Measurements from ENCODE around the gene ZNF469.
"Not testable (repeated sequence)": the region's sequence is repeated elsewhere in the genome, so short reads cannot be mapped to it uniquely, and the experiment has no call there.

The ZNF469 gene

DNA sequence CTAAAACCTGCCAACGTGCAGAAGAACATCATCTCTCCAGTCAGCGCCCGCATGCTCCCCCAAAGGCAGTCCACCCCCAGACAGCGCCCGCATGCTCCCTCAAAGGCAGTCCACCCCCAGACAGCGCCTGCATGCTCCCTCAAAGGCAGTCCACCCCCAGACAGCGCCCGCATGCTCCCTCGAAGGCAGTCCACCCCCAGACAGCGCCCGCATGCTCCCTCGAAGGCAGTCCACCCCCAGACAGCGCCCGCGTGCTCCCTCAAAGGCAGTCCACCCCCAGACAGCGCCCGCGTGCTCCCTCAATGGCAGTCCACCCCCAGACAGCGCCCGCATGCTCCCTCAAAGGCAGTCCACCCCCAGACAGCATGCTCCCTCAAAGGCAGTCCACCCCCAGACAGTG lies 22.4 kb upstream of the ZNF469 start:
- DNase-seq (ENCODE audit: low read depth) = not testable (repeated sequence)

DNA sequence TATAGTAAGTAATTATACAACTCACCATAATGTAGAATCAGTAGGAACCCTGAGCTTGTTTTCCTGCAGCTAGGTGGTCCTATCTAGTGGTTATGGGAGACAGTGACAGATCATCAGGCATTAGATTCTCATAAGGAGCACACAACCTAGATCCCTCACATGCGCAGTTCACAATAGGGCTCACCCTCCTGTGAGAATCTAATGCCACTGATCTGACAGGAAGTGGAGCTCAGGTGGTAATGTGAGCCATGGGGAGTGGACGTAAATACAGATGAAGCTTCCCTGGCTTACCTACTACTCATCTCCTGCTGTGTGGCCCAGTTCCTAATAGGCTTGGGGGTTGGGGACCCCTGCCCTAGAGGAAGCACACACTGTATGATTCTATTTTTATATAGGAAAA lies 21.8 kb upstream of the ZNF469 start:
- no peak for DNase-seq (ENCODE audit: low read depth)

DNA sequence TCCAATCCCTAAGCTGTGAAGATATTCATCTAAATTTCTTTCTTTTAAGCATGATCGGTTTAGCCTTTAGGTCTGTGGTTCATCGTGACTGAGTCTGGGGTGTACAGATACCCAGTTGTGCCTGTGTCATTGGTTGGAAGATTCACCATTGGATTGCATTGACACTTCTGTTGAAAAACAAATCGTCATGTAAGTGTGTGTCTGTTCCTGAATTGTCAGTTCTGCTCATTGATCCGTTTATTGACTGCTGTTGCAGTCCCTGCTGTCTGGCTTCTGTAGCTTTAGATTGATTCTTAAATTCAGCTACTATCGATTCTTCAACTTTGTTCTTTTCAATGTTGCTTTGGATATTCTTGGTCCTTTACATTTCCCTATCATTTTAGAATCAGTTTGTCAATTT lies 21.0 kb upstream of the ZNF469 start:
- DNase-seq (ENCODE audit: low read depth) = no peak

DNA sequence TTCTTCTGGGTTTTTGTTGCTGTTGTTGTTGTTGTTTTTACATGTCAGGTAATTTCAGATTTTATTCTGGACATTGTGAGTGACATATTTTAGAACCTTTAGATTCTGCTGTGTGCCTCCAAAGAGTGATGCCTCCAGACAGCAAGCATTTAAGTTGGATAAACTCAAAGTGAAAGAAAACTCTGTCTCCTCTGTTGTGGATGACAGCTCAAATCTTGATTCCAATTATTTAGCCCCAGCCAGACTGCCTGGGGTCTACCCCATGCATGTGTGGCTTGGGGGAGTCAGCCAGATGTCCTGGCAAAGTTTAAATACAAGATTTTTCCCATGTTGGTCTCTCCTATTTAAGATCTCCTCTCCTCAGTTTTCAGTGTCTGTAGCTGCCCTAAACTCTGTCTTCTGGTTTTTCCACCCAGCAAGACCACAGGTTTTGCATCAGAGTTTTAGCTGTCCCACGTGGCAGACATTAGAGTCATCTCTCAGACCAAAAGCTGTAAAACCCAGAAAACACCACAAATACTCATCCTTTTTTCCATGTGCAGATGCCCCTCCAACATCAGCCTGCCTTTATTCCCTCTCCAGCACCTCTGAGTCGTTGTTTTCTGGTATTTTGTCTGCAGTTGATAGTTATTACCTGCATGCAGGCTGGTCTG lies 19.4 kb upstream of the ZNF469 start:
- no peak for DNase-seq (ENCODE audit: low read depth)

DNA sequence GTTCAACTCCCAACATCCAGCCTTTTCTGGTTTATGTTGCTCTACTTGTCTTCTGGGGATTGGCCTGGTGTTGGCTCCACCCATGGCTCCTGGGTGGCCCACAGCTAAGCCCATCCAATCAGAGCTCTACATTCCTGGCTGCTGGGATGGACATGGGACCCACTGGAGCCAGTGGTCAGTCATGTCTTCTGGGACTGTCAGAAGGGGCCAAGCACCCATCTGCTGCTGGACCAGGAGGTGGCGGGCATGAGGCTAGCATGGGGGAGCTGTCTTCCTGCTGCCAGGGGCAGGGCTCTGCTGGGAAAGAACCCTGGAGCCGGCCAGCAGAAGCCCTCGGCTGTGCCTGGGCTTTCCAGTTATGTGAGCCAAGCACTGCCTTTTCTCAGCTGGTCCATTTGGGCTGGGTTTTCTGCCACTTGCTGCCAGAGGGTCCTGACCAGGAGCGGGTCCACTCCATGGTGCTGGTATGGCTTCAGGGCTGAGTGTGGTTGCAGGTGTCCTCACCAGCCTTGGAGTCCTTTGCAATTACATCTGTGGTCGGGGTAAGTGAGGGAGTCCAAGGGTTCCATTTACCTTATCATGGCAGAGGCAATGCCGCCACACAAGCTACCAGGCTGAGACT lies 17.4 kb upstream of the ZNF469 start:
- no peak for DNase-seq (ENCODE audit: low read depth)

DNA sequence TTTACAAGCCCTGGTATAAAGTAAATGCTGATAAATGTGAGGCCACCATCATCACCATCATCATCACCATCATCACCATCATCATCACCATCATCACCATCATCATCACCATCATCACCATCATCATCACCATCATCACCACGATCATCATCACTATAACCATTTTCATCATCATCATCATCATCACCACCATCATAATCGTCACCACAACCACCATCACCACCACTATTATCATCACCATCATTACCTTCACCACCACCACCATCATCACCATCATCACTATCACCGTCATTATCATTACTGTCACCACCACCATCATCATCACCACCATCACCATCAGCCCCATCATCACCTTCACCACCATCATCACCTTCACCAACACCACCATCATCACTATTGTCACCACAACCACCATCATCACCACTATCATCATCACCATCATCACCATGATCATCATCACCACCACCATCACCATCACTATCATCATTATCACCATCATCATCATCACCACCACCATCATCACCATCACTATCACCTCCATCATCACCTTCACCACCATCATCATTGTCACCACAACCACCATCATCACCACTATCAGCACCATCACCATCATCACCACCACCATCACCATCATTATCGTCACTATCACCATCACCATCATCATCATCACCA lies 16.6 kb upstream of the ZNF469 start:
- DNase-seq (ENCODE audit: low read depth) = no peak

DNA sequence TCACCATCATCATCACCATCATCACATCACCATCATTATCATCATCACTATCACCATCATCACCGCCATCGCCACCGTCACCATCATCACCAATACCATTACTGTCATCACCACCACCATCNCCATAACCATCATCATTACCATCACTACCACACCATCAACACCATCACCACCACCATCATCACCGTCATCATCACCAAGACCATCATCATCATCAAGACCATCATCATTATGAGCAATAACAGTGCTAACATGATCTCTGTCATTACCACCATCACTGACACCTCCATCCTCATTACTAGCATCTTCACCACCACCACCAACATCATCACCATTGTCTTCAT lies 16.1 kb upstream of the ZNF469 start:
- no peak for DNase-seq (ENCODE audit: low read depth)

DNA sequence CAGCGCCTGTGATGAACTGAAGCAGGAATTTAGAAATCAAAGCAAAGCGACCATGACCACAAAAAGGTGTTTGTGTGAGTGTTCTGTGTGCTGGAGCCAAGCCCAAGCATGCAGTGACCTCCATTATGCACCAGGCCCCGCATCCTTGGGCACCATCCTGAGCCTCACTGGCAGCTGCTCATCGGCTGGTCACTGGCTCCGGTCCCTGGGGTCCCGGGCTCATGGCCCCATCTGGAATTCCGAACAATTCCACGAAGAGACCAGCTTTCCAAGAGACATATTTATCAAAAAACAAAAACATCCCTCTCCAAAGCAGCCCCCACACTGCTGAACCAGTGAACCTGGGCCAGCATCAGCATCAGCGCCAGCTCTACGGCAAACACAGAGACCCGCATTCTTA lies 15.2 kb upstream of the ZNF469 start:
- no peak for DNase-seq (ENCODE audit: low read depth)

DNA sequence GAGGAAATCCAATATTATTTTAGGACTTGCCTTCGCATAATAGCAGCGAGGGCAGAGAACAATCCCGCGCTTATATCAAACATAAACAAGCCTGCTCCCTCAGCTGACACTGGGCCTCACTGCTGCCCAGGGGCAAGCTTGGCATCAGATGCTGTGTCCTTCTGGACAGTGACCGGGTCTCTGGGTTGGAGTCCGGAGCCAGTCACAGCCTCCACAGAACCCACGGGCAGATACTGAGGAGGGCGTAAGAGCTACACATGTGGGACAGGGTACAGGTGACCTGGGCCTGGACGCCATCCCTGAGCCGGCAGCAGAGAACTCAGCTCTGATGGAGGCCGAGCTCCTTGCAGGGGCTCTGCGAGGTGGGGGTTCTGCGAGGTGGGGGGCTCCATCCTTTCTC lies 14.7 kb upstream of the ZNF469 start:
- DNase-seq (ENCODE audit: low read depth) = no peak

DNA sequence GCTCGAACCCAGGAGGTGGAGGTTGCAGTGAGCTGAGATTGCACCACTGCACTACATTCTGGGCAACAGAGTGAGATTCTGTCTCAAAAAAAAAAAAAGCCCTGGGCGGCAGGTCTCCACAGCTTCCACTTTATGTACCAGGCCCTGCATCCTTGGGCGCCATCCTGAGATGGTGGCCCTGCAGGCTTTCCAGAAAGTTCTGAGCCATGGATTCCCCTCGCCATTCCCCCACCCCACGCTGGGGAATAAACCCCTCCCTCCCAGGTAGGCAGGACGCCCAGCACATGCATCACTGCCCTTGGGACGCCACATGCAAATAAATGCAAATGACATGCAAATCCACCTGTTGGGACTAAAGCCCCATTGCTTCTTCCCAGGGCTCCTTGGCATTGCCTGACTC lies 13.8 kb upstream of the ZNF469 start:
- no peak for DNase-seq (ENCODE audit: low read depth)

DNA sequence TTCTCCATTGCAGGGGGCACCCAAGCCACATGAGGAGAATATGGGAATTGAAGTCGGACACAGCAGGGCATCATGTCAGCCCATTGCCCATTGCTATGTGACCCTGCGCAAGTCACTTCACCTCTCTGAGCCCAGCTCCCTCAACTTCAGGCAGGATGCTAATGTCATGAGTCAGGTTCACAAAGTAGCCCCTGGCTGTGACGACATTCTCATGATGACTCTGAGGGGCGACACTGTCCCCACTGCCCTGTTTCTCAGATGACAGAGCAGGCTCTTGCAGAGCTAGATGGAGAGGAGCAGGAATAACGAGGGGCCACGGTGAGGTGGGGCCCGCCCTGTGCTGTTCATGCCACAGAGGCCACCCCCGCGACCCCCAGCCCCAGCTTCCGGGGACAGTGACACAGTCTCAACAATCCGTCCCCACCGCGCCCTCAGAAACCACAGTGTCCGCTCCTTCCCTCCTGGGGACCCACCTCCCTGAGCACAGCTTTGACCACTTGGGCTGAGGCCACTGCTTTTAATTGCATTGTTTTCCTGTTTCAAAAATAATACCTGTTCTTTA lies 13.2 kb upstream of the ZNF469 start:
- DNase-seq (ENCODE audit: low read depth) = no peak

DNA sequence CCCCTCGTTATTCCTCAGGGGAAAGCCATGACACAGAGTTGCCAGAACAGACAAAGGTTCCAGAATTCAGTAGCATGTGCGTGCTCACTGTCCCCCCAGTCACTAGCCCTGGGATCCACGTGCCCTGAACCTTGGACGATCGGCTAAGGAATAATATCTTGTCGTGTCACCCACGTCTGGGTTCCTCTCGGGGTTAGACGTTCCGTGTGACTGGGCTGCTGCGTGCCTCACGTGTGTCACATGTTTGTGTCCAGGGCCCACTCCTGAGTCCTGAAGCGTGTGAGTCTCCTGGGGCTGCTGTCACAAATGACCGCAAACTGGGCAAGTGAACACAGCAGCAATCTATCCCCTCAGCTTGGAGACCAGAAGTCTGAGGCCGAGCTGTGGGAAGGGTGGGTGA lies 12.4 kb upstream of the ZNF469 start:
- no peak for DNase-seq (ENCODE audit: low read depth)

DNA sequence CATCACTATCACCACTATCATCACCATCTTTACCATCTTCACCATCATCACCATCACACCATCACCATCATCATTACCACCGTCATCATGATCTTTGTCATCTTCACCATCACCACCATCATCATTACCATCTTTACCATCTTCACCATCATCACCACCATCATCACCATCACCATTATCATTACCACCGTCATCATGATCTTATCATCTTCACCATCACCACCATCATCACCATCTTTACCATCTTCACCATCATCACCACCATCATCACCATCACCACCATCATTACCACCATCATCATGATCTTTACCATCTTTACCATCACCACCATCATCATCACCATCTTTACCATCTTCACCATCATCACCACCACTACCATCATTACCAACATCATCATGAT lies 10.2 kb upstream of the ZNF469 start:
- no peak for DNase-seq (ENCODE audit: low read depth)

DNA sequence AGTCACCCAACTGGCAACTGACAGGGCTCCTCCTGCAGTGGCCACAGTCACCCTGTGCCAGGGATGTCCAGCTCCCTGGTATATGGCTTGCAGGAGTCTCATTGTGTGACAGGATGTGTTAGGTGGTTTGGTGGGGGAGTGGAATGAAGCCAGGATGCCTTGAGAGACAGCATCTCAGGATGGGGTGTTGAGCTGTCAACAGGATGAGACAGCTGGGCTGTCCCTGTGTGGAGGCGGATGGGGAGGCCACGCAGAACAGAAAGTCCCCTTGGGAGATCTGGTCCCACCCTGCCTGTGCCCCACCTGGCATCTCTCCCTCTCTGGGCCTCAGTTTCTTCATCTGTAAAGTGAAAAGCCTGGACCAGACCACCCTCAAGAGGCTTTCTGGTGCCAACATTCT lies 9.5 kb upstream of the ZNF469 start:
- no peak for DNase-seq (ENCODE audit: low read depth)

DNA sequence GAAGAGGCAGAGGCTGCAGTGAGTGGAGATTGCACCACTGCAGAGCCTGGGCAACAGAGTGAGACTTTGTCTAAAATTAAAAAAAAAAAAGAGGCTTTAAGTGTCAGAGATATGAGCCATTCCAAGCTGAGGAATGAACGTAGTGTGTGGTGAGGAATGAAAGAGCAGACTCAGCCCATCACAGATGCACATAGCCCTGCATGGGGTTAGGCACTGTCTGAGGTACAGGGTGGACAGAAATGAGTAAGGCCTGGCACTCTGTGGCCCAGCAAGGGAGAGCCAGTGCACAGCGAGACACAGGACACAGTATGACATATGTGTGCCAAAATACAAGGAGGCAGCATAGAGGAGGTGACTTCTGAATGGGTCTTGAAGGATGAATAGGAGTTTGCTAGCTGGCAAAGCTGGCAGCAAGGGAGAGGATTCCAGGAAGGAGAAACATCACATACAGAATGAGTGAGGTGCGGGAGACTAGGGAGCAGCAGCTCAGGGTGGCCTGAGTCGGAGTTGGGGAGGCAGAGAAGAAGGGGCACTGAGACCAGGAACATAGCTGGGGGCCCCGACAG lies 8.7 kb upstream of the ZNF469 start:
- DNase-seq (ENCODE audit: low read depth) = no peak

DNA sequence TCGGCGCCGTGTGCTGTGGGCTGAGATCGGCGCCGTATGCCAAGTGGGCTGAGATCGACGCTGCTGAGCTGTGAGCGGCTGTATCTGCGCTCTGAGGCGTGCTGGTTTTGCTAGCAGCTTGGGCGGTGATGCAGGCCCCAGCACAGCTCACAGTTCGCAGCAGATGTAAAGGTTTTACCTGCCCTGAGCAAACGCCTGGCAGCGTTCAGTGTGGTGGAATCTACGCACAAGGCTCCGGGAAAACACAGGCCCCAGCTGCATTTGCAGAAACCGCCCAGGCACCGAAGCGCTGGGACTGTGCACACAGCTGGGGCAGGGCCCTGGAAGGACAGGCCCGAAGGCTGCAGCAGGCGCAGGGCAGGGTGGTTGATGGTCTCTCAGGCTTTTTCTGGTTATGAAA lies 8.0 kb upstream of the ZNF469 start:
- DNase-seq (ENCODE audit: low read depth) = no peak

DNA sequence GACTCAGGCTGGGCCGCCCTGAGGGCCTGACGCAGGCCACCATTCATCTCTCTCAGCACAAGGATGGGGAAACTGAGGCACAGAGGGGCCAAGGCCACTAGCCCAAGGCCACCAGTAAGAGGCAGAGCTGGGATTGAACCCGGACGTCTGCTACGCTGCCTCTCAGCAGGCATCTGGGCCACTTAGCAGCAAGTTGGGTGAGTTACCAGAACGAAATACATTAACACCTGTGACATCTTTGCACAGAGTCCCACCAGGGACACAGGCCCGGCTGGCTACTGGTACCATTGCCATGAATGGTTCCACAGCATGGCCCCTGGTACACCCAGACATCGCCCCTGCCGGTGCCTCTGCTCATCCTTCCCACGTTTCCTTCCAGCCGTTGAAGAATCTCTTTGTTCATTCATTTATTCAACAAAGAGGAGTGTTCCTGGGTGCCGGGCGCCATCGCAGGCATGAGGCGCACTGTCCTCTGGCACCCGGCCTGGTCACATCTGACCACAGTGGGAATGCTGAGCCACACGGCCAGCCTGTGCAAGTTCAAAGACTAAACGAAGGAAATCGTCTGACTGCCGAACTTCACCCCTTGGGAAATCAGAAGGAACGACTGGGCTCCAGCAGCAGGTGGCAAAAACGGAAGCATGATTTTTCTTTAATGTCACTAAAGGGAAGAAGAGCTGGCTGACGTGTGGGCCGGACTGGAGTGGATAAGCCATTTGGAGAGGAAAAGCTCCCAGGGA lies 7.4 kb upstream of the ZNF469 start:
- DNase-seq (ENCODE audit: low read depth) = no peak

DNA sequence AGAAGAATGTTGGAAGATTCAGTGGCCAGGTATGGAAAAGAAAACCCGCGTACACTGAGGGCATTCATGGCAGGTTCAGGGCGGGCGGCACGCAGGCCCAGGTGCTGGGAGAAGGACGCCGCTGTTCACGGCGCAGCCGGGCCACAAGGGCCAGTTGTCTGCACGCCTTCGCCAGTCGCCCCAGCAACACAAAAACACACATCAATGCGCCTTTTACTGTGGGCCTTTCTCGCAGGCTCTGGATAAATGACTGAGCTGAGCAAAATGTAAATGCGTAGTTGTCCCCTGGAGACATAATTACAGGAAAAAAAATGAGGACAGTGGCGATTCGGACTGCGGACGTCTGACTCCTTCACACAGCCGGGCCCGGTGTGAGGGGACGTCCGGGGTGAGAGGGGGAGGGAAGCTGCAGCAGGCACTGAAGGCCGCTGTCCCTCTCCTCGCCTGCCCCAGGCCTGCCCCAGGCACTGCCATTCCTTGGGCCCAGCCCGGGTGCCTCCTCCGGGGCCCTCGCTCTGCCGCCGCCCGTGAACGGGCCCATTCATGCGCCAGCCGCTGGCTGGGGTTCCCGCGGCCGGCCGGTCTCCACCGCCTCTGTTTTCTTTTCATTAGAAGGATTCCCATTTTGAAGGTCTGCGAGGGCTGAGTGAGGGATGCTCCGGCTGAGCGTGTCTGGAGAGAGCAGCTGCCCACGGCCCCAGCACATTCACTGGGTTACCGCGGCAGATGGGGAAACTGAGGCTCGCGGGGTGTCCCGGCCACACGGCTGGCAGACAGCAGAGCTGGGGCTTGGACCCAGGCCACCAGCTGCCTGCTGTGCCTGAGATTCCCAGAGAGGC lies 6.5 kb upstream of the ZNF469 start:
- DNase-seq (ENCODE audit: low read depth) = no peak

DNA sequence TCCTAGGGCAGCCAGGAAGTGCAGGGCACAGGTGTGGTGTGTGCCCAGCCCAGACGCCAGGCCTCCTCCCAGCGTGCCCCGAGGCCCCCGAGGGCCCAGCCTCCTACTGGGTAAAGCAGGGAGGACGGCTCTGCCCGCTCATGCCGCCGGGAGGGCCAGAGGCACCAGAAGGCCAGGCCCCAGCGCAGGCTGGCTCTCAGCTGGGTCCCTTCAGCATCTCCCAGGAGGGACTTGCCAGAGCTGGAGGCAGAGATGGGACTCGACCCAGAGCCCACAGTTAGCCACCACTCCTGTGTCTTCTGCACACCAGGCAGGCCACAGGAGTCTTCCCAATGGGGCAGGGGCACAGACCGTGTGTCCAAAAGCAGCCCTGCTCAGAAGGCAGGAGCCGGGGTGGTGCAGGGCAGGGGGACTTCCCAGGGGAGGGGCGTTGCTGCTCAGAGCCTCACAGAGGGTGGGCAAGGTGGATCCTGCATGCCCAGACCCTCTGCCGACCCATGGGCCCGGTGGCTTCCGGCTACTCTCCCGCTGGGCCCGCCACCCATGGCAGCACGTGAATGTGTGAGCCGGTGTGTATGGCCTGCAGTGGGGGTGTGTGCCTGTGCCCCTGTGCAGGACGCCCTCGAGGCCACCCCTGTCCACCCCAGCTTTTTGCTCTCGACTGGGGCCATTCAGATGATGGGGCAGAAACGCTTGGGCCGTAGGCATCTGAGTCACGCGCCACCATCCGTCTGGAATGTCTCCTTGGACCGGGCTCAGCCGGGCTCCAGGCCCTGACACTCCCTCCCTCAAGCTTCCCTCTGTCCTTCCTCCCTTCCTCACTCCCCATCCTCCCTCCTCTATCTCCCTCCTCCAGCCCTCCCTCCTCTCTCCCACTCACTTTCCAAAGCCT lies 5.7 kb upstream of the ZNF469 start:
- DNase-seq (ENCODE audit: low read depth) = no peak

DNA sequence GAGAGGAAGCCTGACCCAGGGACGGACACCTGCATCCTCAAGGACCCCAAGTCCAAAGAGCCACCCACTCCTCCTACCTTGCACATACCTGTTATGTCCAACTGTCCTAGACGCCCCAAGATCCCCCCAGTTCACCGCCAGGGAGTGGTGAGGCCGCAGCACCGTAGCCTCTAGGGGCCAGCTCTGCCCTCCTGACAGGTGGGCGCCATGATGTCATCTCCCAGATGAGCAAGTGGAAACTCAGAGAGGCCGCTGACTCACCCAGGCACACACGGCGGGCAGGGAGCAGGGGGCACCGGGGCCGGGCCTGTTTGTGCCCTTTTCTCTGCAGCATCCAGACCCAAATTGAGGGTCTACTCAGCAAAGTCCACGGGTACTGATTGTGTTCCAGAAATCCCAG lies 4.8 kb upstream of the ZNF469 start:
- DNase-seq (ENCODE audit: low read depth) = no peak

DNA sequence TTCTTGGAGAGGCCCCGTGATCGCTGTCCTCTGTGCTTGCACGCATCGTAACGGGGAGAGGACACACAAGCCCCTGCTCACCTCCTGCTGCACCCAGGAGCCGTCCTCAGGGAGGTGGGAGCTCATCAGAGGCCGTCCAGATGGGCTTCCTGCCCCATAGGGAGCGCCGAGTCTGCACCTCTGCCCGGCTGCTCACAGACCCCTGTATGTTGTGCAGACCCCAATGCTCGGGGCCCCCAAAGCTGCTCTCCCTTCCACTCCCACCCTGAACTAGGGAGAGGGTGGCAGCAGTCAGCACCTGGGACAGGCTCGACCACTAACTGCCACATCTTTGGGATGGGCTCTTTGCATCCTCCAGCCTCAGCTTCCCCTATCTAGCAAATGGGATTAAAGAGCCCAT lies 4.4 kb upstream of the ZNF469 start:
- no peak for DNase-seq (ENCODE audit: low read depth)
